ENCODE measurements around the gene CDCA5.

DNA sequence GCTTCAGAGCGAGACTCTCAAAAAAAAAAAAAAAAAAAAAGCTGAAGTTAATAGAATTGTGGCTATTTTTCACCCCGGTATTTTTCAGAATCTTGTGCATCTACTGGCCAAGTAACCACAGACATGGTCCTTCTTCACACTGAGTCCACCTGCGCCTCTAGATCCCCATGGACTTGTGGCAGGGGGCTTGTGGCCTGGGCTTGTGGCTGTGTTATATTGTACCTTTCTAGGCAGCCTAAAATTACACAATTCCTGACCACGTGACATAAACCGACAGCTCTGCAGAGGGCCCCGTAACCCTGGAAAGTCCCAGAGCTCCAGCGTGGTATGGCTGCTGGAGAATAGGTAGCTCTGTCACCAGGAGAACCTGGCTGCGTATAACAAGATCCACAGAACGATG, 14.6 kb downstream of the CDCA5 start:
- TF ChIP-seq, protein P1, sequence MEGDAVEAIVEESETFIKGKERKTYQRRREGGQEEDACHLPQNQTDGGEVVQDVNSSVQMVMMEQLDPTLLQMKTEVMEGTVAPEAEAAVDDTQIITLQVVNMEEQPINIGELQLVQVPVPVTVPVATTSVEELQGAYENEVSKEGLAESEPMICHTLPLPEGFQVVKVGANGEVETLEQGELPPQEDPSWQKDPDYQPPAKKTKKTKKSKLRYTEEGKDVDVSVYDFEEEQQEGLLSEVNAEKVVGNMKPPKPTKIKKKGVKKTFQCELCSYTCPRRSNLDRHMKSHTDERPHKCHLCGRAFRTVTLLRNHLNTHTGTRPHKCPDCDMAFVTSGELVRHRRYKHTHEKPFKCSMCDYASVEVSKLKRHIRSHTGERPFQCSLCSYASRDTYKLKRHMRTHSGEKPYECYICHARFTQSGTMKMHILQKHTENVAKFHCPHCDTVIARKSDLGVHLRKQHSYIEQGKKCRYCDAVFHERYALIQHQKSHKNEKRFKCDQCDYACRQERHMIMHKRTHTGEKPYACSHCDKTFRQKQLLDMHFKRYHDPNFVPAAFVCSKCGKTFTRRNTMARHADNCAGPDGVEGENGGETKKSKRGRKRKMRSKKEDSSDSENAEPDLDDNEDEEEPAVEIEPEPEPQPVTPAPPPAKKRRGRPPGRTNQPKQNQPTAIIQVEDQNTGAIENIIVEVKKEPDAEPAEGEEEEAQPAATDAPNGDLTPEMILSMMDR (IDR thresholded peaks at IDR 0.05), result no peak
- TF ChIP-seq POLR2A (IDR thresholded peaks at IDR 0.05), result no peak

Data from breast epithelium (tissue), 3 donors.